ENCODE measurements around the gene NR2E1.

Gene NR2E1

GRCh38 chr6:108156180-108156937 lies 9.5 kb upstream of the NR2E1 start:
- peak in 1 of 2 experiments; percentile 2 for DNase-seq

GRCh38 chr6:108156938-108157233 lies 8.9 kb upstream of the NR2E1 start:
- no peak for DNase-seq

GRCh38 chr6:108157234-108157980 lies 8.4 kb upstream of the NR2E1 start:
- no peak for DNase-seq

GRCh38 chr6:108157981-108158525 lies 7.8 kb upstream of the NR2E1 start:
- no peak for DNase-seq

- DNase-seq, result no peak
Measured at GRCh38 chr6:108159981-108160380, 5.8 kb upstream of the NR2E1 start.

GRCh38 chr6:108161724-108162282 lies 4.0 kb upstream of the NR2E1 start:
- no peak for DNase-seq

- DNase-seq, result no peak
Measured at GRCh38 chr6:108163267-108163643, 2.6 kb upstream of the NR2E1 start.

- no peak for DNase-seq
Measured at GRCh38 chr6:108163644-108164542, 1.9 kb upstream of the NR2E1 start.

- no peak for DNase-seq
Measured at GRCh38 chr6:108164543-108164814, 1.3 kb upstream of the NR2E1 start.

- DNase-seq, result no peak
Measured at GRCh38 chr6:108164815-108165706, 761 bp upstream of the NR2E1 start.

- DNase-seq, result no peak
Measured at GRCh38 chr6:108166664-108167448, 1.0 kb downstream of the NR2E1 start.

- DNase-seq, result no peak
Measured at GRCh38 chr6:108167449-108168089, 1.7 kb downstream of the NR2E1 start.

- DNase-seq, result no peak
Measured at GRCh38 chr6:108168090-108168463, 2.3 kb downstream of the NR2E1 start.

- no peak for DNase-seq
Measured at GRCh38 chr6:108168501-108169463, 3.0 kb downstream of the NR2E1 start.

GRCh38 chr6:108169464-108170331 lies 3.9 kb downstream of the NR2E1 start:
- DNase-seq, result no peak

GRCh38 chr6:108170332-108171290 lies 4.8 kb downstream of the NR2E1 start:
- DNase-seq, result no peak

GRCh38 chr6:108171291-108171917 lies 5.6 kb downstream of the NR2E1 start:
- no peak for DNase-seq
